ENCODE data around the gene UIMC1. TPM values are rescaled to one million over a fixed set of nuclear protein-coding genes. Genes with fewer than 3 reads are reported as not detected.

Gene UIMC1
- total RNA-seq, 6 experiments from 2014 or later = 8.4 to 15.6 (median 13.0) TPM

DNA sequence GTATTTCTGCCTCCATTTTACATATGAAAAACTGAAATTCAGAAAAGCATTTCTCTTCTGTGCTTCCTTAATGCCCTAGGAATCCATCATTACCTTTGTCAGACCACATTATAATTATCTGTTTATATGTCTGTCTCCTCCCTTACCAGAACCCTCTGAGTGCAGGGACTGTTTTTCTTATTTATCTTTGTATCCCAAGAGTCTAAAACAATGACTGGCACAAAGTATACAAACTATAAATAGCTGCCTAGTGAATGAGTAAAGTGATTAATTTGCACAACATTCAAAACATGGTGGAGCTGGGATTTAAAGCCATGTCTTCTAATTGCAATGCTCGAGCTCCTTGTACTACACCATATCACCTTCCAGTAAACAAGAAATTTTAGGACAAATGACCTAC lies 58.1 kb downstream of the UIMC1 start:
- TF ChIP-seq, protein P1, sequence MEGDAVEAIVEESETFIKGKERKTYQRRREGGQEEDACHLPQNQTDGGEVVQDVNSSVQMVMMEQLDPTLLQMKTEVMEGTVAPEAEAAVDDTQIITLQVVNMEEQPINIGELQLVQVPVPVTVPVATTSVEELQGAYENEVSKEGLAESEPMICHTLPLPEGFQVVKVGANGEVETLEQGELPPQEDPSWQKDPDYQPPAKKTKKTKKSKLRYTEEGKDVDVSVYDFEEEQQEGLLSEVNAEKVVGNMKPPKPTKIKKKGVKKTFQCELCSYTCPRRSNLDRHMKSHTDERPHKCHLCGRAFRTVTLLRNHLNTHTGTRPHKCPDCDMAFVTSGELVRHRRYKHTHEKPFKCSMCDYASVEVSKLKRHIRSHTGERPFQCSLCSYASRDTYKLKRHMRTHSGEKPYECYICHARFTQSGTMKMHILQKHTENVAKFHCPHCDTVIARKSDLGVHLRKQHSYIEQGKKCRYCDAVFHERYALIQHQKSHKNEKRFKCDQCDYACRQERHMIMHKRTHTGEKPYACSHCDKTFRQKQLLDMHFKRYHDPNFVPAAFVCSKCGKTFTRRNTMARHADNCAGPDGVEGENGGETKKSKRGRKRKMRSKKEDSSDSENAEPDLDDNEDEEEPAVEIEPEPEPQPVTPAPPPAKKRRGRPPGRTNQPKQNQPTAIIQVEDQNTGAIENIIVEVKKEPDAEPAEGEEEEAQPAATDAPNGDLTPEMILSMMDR (IDR thresholded peaks at IDR 0.05) = no peak
- TF ChIP-seq POLR2A (IDR thresholded peaks at IDR 0.05) = no peak
- 75% methylated on average over 1 of the region's 1 CpG for WGBS (ENCODE audit: insufficient coverage, low coverage, low lambda C conversion rate, missing lambda C conversion rate)
- Histone ChIP-seq H3K9me3 (no peaks in the 10 kb centered on the region), H3K27ac (no peak overlapping the region), H3K36me3 (peaks cover 0 to 32% (median 11%) of the 10 kb centered on the region in 4 donors), H3K27me3 (no peaks in the 10 kb centered on the region), H3K4me1 (peaks cover 0 to 4% (median 0%) of the 10 kb centered on the region in 4 donors), H3K4me3 (no peak overlapping the region)
- DNase-seq = no peak
- no peak for ATAC-seq
- intact Hi-C loops (cut with DNase I) = no loop called here

DNA sequence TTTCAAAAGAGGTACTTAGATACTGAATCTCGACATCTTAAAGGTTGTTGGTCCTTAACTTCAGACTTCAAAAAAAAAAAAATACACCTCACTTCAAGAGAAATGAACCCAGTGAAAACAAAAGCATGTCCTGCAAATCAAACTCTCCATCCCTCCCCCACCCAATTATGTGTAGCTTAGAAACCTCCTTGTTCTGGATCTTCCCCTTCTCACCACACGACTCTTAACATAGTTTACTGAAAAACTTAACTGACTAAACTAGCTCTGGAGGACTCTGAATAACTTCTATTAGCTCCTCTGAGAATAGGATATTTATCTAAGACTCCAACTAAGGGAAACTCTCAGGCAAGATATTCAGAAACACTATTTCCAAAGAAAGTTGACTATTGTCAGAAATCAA lies 58.7 kb downstream of the UIMC1 start:
- Histone ChIP-seq H3K36me3 (peaks cover 0 to 38% (median 14%) of the 10 kb centered on the region in 4 donors), H3K27ac (no peak overlapping the region), H3K27me3 (no peaks in the 10 kb centered on the region), H3K4me3 (no peak overlapping the region), H3K4me1 (peaks cover 0 to 4% (median 0%) of the 10 kb centered on the region in 4 donors), H3K9me3 (no peaks in the 10 kb centered on the region)
- ATAC-seq (no peak), DNase-seq (no peak)
- TF ChIP-seq POLR2A (IDR thresholded peaks at IDR 0.05) = no peak
- TF ChIP-seq, protein P1 (IDR thresholded peaks at IDR 0.05) = no peak
- intact Hi-C loops (cut with DNase I) = no loop called here
- WGBS (ENCODE audit: insufficient coverage, low coverage, low lambda C conversion rate, missing lambda C conversion rate) = 94% methylated on average over 2 of the region's 2 CpGs

DNA sequence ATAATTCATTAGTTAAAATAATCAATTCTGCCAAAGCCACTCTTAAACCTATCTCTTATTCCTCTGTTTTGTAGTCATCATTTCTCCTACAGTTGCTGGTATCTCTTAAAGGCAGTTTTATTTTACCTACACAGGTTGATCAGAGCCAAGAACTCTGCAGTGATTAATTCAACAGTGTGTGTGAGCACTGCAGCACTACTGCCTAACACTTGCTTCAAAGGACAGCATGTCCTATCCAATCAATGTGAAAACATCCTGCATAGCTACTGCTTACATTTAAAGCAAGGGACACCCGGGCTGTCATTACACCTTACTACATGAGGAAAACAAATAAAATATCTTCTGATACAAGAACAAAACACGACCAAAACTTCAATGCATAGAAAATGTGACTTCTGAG lies 62.3 kb downstream of the UIMC1 start:
- no peak overlapping the region for H3K4me3 ChIP-seq
- no peak for TF ChIP-seq POLR2A (IDR thresholded peaks at IDR 0.05)
- TF ChIP-seq, protein P1 (IDR thresholded peaks at IDR 0.05) = no peak
- no peak overlapping the region for H3K27ac ChIP-seq
- ATAC-seq (no peak), DNase-seq (no peak)
- H3K27me3 ChIP-seq = no peaks in the 10 kb centered on the region
- H3K36me3 ChIP-seq = peaks cover 0 to 28% (median 8%) of the 10 kb centered on the region in 4 donors
- no peaks in the 10 kb centered on the region for H3K4me1 ChIP-seq
- H3K9me3 ChIP-seq = no peaks in the 10 kb centered on the region
- intact Hi-C loops (cut with DNase I) = no loop called here
- WGBS (ENCODE audit: insufficient coverage, low coverage, low lambda C conversion rate, missing lambda C conversion rate) = 47% methylated on average over 2 of the region's 2 CpGs

DNA sequence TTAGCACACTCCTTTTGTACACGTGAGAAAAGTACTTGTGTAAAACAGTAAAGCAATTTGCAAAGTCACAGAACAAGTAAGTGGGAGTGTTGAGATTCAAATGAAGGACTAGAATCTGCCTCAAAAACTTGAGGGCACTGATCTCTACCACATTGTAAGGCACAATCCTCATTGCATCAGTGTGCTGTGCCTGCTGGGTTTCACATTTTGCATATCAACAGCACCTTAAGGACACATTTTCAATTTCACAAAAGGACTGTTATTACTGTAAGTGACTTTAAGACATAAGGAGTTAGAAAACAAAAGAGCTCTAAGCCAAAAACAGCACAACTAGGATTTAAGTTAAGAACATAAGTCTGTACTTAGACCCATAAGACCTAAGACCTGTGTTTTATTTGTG lies 62.8 kb downstream of the UIMC1 start:
- H3K27me3 ChIP-seq = no peaks in the 10 kb centered on the region
- H3K4me1 ChIP-seq = no peaks in the 10 kb centered on the region
- TF ChIP-seq, protein P1 (IDR thresholded peaks at IDR 0.05) = no peak
- TF ChIP-seq POLR2A (IDR thresholded peaks at IDR 0.05) = no peak
- 62% methylated on average over 1 of the region's 1 CpG for WGBS (ENCODE audit: insufficient coverage, low coverage, low lambda C conversion rate, missing lambda C conversion rate)
- peaks cover 0 to 25% (median 6%) of the 10 kb centered on the region in 4 donors for H3K36me3 ChIP-seq
- DNase-seq = no peak
- intact Hi-C loops (cut with DNase I) = no loop called here
- no peak for ATAC-seq
- H3K27ac ChIP-seq = no peak overlapping the region
- no peak overlapping the region for H3K4me3 ChIP-seq
- no peaks in the 10 kb centered on the region for H3K9me3 ChIP-seq

DNA sequence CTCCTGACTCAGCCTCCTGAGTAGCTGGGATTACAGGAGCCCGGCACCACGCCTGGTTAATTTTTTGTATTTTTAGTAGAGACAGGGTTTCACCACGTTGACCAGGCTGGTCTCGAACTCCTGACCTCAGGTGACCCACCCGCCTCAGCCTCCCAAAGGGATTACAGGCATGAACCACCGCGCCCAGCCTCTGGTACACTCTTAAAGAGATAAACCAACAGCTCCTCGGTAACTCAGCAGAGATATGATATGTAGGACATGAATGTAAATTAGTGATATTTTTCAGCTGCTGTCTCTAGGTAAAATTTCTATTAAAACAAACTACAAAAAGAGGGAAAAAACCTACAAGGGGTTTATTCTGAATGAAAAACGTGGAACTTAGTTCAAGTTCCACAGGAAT lies 64.6 kb downstream of the UIMC1 start:
- peaks cover 0 to 25% (median 6%) of the 10 kb centered on the region in 4 donors for H3K36me3 ChIP-seq
- H3K9me3 ChIP-seq = no peaks in the 10 kb centered on the region
- no peak for TF ChIP-seq POLR2A (IDR thresholded peaks at IDR 0.05)
- TF ChIP-seq, protein P1 (IDR thresholded peaks at IDR 0.05) = no peak
- no peak overlapping the region for H3K27ac ChIP-seq
- no peak for DNase-seq
- intact Hi-C loops (cut with DNase I) = no loop called here
- no peak overlapping the region for H3K4me3 ChIP-seq
- no peak for ATAC-seq
- H3K4me1 ChIP-seq = no peaks in the 10 kb centered on the region
- H3K27me3 ChIP-seq = no peaks in the 10 kb centered on the region
- 88% methylated on average over 9 of the region's 9 CpGs for WGBS (ENCODE audit: insufficient coverage, low coverage, low lambda C conversion rate, missing lambda C conversion rate)

Data from right lobe of liver (tissue), 6 donors.